ENCODE measurements around the gene VAMP2. TPM values are rescaled to one million over a fixed set of nuclear protein-coding genes. Genes with fewer than 3 reads are reported as not detected.
A peak's percentile ranks its signal among the peaks of the same experiment; 100 is the strongest.

Gene VAMP2
- total RNA-seq, 1 donor from 2014 or later, result 117 TPM

GRCh38 chr17:8186446-8186786 is 23.7 kb upstream of the VAMP2 start:
- Mint-ChIP-seq H3K27ac (ENCODE audit: unreplicated experiment) (no peak overlapping the region), H3K4me1 (ENCODE audit: low read depth, unreplicated experiment) (peaks cover 9% of the 10 kb centered on the region), H3K36me3 (ENCODE audit: unreplicated experiment) (no peaks in the 10 kb centered on the region), H3K9me3 (ENCODE audit: unreplicated experiment) (peaks cover 13% of the 10 kb centered on the region), H3K4me3 (ENCODE audit: unreplicated experiment) (no peak overlapping the region), H3K27me3 (ENCODE audit: unreplicated experiment) (peaks cover 9% of the 10 kb centered on the region)
- TF ChIP-seq CTCF (IDR thresholded peaks at IDR 0.05; ENCODE audit: partially characterized antibody, unreplicated experiment), result no peak
- DNase-seq, result no peak

- TF ChIP-seq CTCF (IDR thresholded peaks at IDR 0.05; ENCODE audit: partially characterized antibody, unreplicated experiment), result no peak
- peaks cover 7% of the 10 kb centered on the region for H3K4me1 Mint-ChIP-seq (ENCODE audit: low read depth, unreplicated experiment)
- no peak overlapping the region for H3K4me3 Mint-ChIP-seq (ENCODE audit: unreplicated experiment)
- H3K9me3 Mint-ChIP-seq (ENCODE audit: unreplicated experiment), result peaks cover 16% of the 10 kb centered on the region
- peaks cover 8% of the 10 kb centered on the region for H3K27me3 Mint-ChIP-seq (ENCODE audit: unreplicated experiment)
- peak; percentile 92 for DNase-seq
- no peak overlapping the region for H3K27ac Mint-ChIP-seq (ENCODE audit: unreplicated experiment)
- no peaks in the 10 kb centered on the region for H3K36me3 Mint-ChIP-seq (ENCODE audit: unreplicated experiment)
Measured at GRCh38 chr17:8185582-8186445, 23.1 kb upstream of the VAMP2 start.

- no peak for DNase-seq
- Mint-ChIP-seq H3K4me1 (ENCODE audit: low read depth, unreplicated experiment) (peaks cover 19% of the 10 kb centered on the region), H3K9me3 (ENCODE audit: unreplicated experiment) (peaks cover 18% of the 10 kb centered on the region), H3K27me3 (ENCODE audit: unreplicated experiment) (peaks cover 11% of the 10 kb centered on the region), H3K36me3 (ENCODE audit: unreplicated experiment) (no peaks in the 10 kb centered on the region), H3K27ac (ENCODE audit: unreplicated experiment) (peak overlapping the region; percentile 91), H3K4me3 (ENCODE audit: unreplicated experiment) (peak overlapping the region; percentile 97)
- TF ChIP-seq CTCF (IDR thresholded peaks at IDR 0.05; ENCODE audit: partially characterized antibody, unreplicated experiment), result no peak
Measured at GRCh38 chr17:8176998-8177731, 14.4 kb upstream of the VAMP2 start.

- peak within 1 kb of the TSS; percentile 97 for H3K4me3 Mint-ChIP-seq (ENCODE audit: unreplicated experiment)
- H3K27me3 Mint-ChIP-seq (ENCODE audit: unreplicated experiment), result peaks cover 11% of the 10 kb centered on the region
- no peaks in the 10 kb centered on the region for H3K36me3 Mint-ChIP-seq (ENCODE audit: unreplicated experiment)
- H3K9me3 Mint-ChIP-seq (ENCODE audit: unreplicated experiment), result peaks cover 18% of the 10 kb centered on the region
- DNase-seq, result peak; percentile 93
- H3K4me1 Mint-ChIP-seq (ENCODE audit: low read depth, unreplicated experiment), result peaks cover 19% of the 10 kb centered on the region
- no peak for TF ChIP-seq CTCF (IDR thresholded peaks at IDR 0.05; ENCODE audit: partially characterized antibody, unreplicated experiment)
- peak within 1 kb of the TSS; percentile 91 for H3K27ac Mint-ChIP-seq (ENCODE audit: unreplicated experiment)
Measured at GRCh38 chr17:8176197-8176940, 13.6 kb upstream of the VAMP2 start, which contains the start of gene TMEM107. Gene TMEM107, minus strand, starts transcription at chr17:8176380. Its CDS starts 94 bp downstream, at chr17:8176286.
